GM18861 (cell line): Measurements from ENCODE around the gene THEM4.
"Not testable (repeated sequence)": the region's sequence is repeated elsewhere in the genome, so short reads cannot be mapped to it uniquely, and the experiment has no call there.

ENCODE experiments used
- ATAC-seq: cut with Tn5 transposase; IDR thresholded peaks from one replicate; pipeline ENCODE4 v1.9.1; 2021; ENCODE audit not compliant: unreplicated experiment

THEM4 gene

DNA sequence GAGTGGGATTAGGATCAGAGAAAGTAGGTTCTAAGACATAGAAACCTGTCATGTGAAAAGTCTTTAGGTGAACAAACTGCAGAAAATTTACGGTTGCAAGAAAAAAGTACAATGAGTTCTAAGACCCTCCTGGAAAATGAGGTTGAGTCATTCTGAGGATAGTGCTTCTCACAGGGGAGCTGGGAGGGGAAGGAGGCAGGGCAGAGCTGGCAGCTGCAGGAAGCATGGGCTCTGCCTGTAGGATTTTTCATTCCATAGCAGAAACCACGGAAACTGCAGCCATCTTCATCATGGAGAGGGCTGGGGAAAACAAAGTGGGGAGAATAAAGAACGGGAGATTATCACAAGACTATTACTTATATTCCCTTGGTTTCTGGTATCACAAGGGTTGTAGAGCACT is 25.8 kb upstream of the THEM4 start:
- no peak for ATAC-seq

DNA sequence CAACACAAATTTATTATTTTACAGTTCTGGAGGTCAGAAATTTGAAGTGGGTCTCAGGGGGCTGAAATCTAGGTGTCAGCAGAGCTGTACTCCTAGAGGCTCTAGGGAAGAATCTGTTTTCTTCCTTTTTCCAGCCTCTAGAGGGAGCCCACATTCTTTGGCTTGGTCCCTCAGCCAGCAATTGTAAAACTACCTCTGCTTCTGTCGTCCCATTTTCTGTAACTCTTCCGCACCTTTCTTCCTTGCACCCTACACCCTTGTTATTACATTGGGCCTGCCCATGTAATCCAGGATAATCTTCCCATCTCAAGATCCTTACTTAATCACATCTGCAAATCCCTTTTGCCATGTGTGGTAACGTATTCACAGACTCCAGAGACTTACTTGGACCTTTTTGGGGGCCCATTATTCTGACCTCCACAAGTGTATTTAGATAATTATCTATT is 24.8 kb upstream of the THEM4 start:
- no peak for ATAC-seq

DNA sequence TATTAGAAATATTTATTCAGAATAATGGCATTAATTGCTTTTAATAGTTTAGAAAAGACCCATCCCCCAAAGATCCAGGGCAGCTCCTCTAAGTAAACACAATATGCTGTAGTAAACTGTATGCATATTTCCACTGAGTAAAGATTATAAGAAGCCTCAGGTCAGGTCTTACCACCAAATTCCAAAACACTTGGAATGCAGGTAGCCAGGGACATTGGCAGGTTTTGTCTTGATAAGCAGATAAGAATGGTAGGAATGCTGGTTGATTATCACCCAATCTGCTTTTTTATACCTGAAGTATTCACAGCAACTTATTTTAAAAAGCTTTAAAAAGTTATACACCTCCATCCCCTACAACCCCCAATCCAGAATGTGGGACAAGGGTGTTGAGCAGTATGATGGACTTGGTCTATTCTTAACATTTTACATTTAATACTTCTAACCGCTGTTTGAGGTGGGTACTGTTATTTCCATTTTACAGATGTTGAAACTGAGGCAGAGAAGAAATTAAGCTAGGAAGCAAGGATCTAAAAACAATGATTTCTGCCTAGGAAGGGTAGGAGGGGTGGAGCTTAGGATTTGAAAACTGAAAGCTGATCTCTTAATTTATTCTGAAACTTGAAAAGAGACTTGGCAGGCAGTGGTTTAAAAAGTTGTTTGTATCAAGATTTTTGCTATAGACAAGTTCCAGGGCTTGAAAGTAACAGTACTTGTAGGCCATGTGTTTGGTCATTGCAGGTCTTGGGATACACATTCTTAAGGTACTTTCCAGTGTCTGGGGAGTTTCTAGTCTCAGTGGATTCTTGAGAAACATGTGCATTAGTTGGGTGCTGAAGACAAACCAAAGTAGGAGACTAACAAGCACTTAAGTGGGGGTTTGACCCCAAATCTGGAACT is 15.6 kb upstream of the THEM4 start:
- ATAC-seq = no peak

DNA sequence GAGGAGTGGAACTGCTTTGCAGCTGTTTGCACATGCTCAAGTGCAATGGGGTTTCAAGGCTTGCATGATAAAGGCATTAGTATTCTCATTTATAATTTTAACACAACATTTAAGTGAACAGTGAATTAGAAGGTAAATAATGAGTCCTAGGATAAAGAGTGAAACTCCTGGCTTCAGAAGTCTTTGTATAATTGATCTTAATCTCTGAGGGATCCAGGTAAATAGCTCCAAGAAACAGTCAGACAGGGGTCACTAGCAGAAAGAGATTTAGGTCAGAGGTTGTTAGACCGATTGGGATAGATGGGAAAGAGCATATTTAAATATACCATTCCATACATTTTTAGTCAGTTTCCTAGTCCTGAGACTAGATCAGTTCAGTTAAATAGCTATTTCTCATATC is 14.1 kb upstream of the THEM4 start:
- ATAC-seq = no peak

DNA sequence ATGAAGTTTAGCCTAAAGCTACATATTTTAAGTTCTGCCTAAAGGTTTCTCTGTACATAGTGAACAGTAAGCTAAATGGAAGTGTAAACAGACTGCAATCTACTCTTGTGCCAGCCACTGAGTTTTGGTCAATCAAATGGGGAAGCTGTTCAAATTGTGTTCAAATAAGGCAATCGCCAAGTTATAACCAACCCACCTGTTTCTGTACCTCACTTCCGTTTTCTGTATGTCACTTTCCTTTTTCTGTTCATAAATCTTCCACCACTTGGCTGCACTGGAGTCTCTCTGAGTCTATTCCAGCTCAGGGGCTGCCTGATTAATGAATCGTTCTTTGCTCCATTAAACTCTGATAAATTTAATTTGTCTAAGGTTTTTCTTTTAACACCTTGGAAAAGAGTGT is 10.8 kb upstream of the THEM4 start:
- no peak for ATAC-seq

DNA sequence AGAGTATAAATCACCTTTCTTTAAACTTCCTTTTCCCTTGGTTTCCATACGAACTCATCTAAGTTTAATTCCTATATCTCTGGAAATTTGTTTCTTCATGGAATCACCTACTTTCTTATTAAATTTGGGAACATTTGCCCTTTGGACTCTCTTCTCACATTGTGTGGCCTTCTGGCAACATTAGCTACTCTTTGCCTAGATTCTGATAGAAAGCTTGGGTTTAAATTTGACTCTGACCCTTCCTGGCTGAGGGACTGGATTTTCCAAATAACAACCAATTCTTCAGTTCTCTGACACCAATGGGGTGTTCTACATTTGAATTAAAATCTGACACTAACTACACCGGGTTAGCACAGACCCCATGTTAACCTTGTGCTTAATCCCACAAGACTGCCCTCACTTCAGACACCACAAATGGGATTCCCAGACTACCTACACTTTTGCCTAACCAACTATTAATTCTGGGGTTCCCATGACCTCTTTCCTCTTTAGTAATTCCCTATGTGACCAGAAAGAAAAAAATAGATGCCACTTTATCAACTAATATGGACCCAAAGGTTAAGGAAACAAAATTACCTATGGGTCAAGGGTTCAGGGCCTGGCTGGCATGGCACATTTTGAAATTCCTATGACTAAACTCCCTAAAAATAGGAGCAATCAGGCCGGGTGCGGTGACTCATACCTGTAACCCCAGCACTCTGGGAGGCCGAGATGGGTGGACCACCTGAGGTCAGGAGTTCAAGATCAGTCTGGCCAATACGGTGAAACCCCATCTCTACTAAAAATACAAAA is 9.7 kb upstream of the THEM4 start:
- no peak for ATAC-seq

DNA sequence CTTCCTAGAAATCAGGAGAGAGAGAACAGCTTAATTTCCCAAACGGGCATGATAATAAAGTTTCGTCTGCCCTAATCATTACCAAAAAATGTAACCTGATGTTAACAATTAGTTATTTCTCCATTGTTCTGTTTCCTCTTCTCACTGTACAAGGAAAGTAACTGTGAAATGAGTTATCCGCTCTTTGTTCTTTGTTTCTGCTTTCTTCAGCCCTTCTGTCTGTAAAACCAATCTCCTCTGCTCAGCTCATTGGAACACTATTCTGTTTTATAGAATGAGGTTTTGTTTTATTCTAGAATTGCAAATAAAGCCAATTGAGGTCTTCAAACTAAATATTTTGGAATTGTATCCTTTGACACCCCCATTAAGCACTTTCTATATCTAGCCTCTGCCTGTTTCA is 8.8 kb upstream of the THEM4 start:
- no peak for ATAC-seq

DNA sequence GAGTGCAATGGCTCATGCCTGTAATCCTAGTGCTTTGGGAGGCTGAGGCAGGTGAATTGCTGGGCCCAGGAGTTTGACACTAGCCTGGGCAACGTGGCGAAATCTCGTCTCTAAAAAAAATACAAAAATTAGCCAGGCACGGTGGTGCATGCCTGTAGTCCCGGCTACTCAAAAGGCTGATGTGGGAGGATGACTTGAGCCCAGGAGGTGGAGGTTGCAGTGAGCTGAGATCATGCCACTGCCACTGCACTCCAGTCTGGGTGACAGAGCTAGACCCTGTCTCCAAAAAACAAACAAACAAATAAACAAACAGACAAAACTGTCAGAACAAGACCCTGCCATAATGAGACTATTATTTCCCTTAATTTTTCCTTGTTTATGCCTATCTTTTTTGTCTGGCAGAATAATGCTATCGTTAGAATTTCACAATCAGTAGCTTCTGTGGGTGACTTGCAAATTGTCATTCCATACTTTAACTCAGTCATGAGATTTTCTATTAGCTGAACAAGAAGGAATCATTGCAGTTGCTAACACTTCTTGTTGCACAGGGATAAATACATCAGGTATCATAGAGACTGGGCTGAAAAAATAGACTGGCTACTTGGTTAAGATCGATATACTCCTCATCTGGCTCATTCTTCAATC is 7.5 kb upstream of the THEM4 start:
- ATAC-seq = no peak

DNA sequence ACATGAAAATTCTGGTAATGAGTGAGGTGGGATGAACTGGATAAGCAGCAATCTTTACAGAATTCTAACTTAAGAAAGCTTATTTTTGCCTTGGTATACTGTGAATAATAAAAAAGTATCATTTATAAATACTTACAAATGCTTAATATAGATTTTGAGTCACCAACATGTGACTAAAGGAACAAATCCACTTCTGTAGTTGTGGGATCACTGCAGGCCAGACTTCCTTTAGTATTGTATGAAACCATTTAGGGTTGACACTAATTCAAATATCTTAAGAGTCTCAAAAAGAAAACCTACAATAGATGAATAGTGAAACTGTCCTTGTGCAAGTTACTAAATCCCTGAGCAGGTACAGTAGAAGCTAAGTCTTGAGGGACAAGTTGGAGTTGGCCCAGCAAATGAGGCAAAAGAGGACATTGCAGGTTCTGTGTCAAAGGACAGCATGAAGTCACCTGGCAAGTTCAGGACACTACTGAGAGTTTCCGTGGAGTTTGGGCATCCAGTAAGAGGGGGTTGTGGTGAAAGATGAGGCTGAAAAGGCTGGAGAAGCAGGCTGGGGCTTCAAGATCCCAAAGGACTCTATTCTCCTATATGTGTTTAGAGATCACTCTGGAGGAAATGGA is 5.9 kb upstream of the THEM4 start:
- ATAC-seq = no peak

DNA sequence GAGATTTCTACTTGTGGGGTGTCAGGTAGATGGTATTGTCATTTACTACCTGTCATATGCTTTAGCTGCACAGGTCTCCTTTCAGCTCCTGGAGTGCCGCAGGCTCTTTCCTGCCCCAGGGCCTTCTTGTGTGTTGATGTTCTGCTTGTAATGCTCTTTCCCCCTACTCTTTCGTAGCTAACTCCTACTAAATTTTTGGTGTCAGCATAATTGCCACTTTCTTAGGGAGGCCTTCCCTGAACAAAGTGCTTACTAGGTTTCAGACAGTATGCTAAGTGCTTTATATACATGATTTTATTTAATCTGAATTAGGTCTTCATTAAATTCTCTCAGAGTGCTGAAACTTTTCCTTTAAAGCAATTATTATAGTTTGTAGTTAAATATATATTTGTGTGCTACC is 4.8 kb upstream of the THEM4 start:
- no peak for ATAC-seq

DNA sequence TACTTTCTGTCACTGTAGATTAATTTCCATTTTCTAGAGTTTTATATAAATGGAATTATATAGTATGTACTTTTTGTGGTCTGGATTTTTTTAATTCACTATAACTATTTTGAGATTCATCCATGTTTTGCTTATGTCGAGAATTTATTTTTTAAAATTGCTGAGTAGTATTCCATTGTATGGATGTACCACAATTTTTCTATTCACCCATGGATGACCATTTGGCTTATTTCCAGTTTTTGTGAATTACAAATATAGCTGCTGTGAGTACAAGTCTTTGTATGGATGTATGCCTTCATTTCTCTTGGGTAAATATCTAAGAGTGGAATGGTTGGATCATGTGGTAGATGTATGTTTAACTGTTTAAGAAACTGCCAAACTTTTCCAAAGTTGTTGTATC is 3.7 kb upstream of the THEM4 start:
- ATAC-seq = no peak

DNA sequence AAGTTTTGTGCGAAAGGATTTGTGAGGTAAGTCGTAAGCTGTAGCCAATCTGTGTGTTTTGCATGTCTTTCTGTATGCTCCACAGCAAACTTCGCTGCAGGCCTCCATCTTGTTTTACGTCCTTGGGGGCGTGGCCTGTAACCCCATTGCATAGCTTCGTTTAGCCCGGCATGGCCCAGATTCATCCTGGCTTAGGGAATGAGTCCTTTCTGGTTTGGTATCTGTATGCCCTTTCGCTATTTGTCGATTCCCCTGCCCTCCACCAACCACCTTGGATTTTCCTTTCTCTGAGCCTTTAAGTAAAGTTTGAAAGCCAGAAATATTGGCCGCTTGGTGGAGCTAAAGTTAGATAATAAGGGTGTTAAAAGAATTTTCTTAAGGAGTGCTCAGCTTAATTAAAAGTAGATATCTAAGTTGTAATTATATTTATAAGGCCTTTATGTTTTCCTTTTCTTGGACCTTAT is 1.1 kb downstream of the THEM4 start:
- no peak for ATAC-seq

DNA sequence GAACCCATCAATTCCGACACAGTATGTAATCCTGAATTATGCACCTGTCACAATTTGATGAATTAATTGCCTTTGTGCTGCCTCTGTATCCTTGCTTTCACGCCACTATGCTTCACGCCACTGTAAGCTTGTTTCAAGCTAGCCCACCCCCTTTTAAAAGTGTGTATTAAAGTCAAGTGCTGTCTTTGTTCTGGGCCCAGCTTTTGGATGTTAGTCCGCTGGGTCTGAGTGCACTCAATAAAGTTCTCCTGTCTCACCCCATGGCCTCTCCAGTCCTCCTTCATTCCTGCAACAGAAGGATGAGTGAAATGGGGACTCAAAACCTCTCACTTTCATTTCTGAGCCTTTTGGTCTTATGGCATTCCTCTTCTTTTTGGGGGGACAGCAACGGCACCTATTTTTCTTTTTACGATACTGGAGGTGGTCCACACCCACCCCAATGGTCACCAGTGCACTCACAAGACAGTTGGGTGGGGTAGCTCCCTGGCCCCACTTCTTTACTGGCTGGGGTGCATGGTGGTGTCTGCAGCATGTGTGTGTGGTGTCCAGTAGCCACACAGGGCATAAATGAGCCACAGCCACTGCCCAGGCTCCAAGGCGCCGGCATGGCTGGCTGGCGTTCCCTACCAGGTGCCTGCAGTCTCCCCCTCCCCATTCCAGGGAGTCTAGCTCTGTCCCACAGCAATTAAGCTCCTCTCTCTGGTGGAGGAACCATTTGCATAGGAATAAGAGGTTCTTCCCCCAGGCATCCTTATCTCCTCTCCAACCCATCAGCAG is 1.8 kb downstream of the THEM4 start:
- no peak for ATAC-seq

DNA sequence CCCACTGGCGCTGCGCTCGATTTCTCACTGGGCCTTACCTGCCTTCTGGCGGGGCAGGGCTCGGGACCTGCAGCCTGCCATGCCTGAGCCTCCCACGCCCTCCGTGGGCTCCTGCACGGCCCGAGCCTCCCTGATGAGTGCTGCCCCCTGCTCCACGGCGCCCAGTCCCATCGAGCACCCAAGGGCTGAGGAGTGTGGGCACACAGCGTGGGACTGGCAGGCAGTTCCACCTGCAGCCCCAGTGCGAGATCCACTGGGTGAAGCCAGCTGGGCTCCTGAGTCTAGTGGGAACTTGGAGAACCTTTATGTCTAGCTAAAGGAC is 3.0 kb downstream of the THEM4 start:
- ATAC-seq = not testable (repeated sequence)

DNA sequence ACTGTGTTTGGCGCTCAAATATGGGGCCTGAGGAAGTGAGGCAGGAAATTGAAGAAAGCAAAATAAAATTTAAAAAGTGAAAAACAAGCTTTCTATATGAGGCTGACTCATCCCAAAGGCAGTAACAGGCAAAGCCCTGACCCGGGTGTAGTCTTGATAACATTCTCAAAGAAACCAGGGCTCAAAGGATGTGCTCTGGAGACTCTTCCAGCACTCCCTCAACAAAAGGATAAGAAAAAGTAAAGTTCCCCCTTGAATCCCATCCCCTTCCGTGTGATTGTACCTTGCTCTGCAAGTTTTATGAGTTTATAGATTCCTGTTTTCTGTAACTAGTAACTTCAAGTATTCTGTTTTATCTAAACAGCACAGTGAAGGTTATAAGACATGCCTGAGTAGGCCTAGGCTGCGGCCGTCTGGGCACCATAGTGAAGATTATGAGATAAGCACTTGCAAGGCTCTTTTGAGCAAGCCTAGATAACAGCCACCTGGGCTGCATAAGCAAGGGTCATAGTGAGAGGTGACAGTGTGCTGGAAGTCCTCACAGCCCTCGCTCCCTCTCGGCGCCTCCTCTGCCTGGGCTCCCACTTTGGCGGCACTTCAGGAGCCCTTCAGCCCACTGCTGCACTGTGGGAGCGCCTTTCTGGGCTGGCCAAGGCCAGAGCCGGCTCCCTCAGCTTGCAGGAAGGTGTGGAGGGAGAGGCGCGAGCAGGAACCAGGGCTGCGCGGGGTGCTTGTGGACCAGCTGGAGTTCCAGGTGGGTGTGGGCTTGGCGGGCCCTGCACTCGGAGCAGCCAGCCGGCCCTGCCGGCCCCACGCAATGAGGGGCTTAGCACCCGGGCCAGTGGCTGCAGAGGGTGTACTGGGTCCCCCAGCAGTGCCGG is 3.6 kb downstream of the THEM4 start:
- not testable (repeated sequence) for ATAC-seq

DNA sequence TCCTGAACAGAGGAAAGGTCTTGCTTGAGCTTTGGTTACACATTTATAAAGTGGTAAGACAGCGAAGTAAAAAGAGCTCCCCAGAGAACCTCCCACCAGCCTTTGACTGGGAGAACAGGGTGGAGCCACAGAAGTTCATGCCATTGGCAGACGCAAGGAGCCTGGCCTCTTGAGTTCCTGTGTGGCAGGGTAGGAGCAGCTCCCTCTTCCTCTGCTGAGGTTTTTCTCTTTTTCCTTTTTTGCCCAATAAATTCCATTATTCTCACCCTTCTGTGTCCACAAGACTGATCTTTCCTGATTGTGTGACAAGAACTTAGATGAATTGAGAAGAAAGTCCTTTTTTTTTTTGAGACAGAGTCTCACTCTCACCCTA is 4.3 kb downstream of the THEM4 start:
- ATAC-seq = no peak

DNA sequence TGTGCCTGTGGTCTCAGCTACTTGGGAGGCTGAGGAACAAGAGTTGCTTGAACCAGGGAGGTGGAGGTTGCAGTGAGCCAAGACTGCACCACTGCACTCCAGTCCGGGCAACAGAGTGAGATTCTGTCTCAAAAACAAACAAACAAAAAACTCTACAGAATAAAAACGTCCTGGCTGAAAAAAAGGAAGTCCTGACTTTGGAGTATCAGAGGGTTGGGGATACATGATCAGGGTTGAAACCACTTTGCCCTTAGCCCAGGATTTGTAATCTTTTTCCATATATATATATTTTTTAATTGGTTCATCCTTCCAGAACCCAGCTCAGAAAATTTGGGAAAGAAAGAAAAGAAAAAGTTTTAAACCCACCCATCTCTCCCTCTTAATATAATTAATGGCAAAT is 6.5 kb downstream of the THEM4 start:
- ATAC-seq = no peak

DNA sequence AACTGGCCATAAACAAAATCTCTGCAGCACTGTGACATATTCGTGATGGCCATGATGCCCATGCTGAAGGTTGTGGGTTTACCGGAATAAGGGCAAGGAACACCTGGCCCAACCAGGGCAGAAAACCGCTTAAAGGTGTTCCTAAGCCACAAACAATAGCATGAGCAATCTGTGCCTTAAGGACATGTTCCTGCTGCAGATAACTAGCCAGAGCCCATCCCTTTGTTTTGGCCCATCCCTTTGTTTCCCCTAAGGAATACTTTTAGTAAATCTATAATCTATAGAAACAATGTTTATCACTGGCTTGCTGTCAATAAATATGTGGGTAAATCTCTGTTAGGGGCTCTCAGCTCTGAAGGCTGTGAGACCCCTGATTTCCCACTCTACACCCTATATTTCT is 8.5 kb downstream of the THEM4 start:
- not testable (repeated sequence) for ATAC-seq

DNA sequence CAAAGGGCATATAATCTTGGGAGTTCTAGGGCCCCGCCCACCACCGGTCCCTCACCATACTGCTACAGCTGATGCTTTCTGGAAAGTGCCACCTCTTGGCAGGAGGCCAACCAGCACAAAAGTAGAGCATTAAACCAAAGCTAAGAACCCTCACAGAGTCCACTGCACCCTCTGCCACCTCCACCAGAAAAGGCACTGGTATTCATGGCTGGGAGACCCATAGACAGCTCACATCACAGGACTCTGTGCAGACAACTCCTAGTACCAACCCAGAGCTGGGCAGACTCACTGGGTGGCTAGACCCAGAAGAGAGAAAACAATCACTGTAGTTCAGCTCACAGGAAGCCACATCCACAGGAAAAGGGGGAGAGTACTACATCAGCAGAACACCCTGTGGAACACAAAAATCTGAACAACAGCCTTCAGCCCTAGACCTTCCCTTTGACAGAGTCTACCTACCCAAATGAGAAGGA is 10.8 kb downstream of the THEM4 start:
- no peak for ATAC-seq
